ENCODE measurements around the gene GNAT1. TPM values are rescaled to one million over a fixed set of nuclear protein-coding genes. Genes with fewer than 3 reads are reported as not detected.
A peak's percentile ranks its signal among the peaks of the same experiment; 100 is the strongest.

Gene GNAT1
- total RNA-seq (2022) (0.50 TPM in 1 of 2 replicates, not detected in the other), Bru-seq, nascent RNA (percentile 11 among the genes with signal in this experiment), BruChase-seq, experiment 1, labeled RNA remaining after a 2-hour chase (percentile 12 among the genes with signal in this experiment), BruChase-seq, experiment 2, labeled RNA remaining after a 6-hour chase (percentile 12 among the genes with signal in this experiment)
- long read RNA-seq, result 0 reads

- Histone ChIP-seq H3K27me3 (replicated peaks; ENCODE audit: control insufficient read depth, insufficient read depth, low read length) (no peaks in the 10 kb centered on the region), H3K36me3 (ENCODE audit: control insufficient read depth, insufficient read depth, low read length) (no peaks in the 10 kb centered on the region), H3K9me3 (no peaks in the 10 kb centered on the region), H3K4me3 (ENCODE audit: low read depth, low read length) (no peak within 1 kb of the TSS), H3K4me1 (peaks cover 18% of the 10 kb centered on the region)
- intact Hi-C loops (cut with micrococcal nuclease; ENCODE audit: unreplicated experiment), result no loop called here
- H3K4me1 Mint-ChIP-seq (ENCODE audit: low read depth, unreplicated experiment), result no peaks in the 10 kb centered on the region
- no peak within 1 kb of the TSS for H3K4me3 Mint-ChIP-seq (ENCODE audit: unreplicated experiment)
- H3K9me3 Mint-ChIP-seq (ENCODE audit: unreplicated experiment), result no peaks in the 10 kb centered on the region
- DNase-seq, result no peak
- no peaks in the 10 kb centered on the region for H3K36me3 Mint-ChIP-seq (ENCODE audit: insufficient read depth, unreplicated experiment)
- CTCF ChIA-PET, result interaction anchor here (0.7 to 1.8 kb wide), 7 partner anchors 11 to 70 kb away, joined by 3 to 9 read pairs (median 5); no protein-coding TSS in a partner anchor
- no peaks in the 10 kb centered on the region for H3K27me3 Mint-ChIP-seq (ENCODE audit: insufficient read depth, unreplicated experiment)
- TF ChIP-seq, protein P1, sequence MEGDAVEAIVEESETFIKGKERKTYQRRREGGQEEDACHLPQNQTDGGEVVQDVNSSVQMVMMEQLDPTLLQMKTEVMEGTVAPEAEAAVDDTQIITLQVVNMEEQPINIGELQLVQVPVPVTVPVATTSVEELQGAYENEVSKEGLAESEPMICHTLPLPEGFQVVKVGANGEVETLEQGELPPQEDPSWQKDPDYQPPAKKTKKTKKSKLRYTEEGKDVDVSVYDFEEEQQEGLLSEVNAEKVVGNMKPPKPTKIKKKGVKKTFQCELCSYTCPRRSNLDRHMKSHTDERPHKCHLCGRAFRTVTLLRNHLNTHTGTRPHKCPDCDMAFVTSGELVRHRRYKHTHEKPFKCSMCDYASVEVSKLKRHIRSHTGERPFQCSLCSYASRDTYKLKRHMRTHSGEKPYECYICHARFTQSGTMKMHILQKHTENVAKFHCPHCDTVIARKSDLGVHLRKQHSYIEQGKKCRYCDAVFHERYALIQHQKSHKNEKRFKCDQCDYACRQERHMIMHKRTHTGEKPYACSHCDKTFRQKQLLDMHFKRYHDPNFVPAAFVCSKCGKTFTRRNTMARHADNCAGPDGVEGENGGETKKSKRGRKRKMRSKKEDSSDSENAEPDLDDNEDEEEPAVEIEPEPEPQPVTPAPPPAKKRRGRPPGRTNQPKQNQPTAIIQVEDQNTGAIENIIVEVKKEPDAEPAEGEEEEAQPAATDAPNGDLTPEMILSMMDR (IDR thresholded peaks at IDR 0.05; ENCODE audit: insufficient read depth in 1 of 2, low read depth in 1 of 2, low read length in 1 of 2, severe bottlenecking in 1 of 2, unreplicated experiment in 1 of 2), result no peak
- H3K27ac Mint-ChIP-seq (ENCODE audit: unreplicated experiment), result no peak within 1 kb of the TSS
- no TSS peak for BruUV-seq (replicated peaks)
- POLR2A ChIA-PET, result no interaction called here
Measured at GRCh38 chr3:50190936-50191660, at the start of gene GNAT1. TSS of gene GNAT1 (plus strand) at chr3:50191610. CDS start at chr3:50191726, 116 bp downstream.

- Histone ChIP-seq H3K4me1 (no peaks in the 10 kb centered on the region), H3K27me3 (replicated peaks; ENCODE audit: control insufficient read depth, insufficient read depth, low read length) (no peaks in the 10 kb centered on the region), H3K4me3 (ENCODE audit: low read depth, low read length) (no peak overlapping the region), H3K36me3 (ENCODE audit: control insufficient read depth, insufficient read depth, low read length) (no peaks in the 10 kb centered on the region), H3K9me3 (no peaks in the 10 kb centered on the region)
- no TSS peak for BruUV-seq (replicated peaks)
- CTCF ChIA-PET, result interaction anchor here (0.6 kb wide), 1 partner anchor 20 kb away, joined by 3 read pairs; no protein-coding TSS in a partner anchor
- TF ChIP-seq, protein P1 (IDR thresholded peaks at IDR 0.05; ENCODE audit: insufficient read depth in 1 of 2, low read depth in 1 of 2, low read length in 1 of 2, severe bottlenecking in 1 of 2, unreplicated experiment in 1 of 2), result peak in 1 of 2 experiments; percentile 27
- H3K27me3 Mint-ChIP-seq (ENCODE audit: insufficient read depth, unreplicated experiment), result no peaks in the 10 kb centered on the region
- intact Hi-C loops (cut with micrococcal nuclease; ENCODE audit: unreplicated experiment), result no loop called here
- POLR2A ChIA-PET, result no interaction called here
- peaks cover 10% of the 10 kb centered on the region for H3K4me1 Mint-ChIP-seq (ENCODE audit: low read depth, unreplicated experiment)
- H3K27ac Mint-ChIP-seq (ENCODE audit: unreplicated experiment), result no peak overlapping the region
- H3K9me3 Mint-ChIP-seq (ENCODE audit: unreplicated experiment), result no peaks in the 10 kb centered on the region
- H3K36me3 Mint-ChIP-seq (ENCODE audit: insufficient read depth, unreplicated experiment), result no peaks in the 10 kb centered on the region
- no peak for DNase-seq
- no peak overlapping the region for H3K4me3 Mint-ChIP-seq (ENCODE audit: unreplicated experiment)
Measured at GRCh38 chr3:50146316-50146901, 45.0 kb upstream of the GNAT1 start.

DNA sequence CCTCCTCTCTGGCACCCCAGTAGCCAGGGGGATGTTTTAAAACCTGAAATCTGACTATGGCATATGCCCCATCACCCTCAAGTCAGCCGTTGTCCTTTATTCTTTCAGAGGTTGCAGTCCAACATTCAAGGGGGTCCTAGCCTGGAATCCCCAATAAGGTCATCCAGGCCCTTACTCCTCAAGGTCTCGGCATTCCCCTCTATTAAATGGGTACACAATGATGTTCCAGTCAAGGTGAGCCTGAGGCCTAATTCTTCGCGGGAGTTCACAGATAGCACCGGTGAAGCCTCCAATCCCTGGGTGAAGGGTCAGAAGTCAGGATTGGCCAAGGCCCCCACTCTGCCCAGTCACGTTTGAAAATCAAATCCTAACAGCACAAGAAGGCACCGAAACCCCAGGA is 44.4 kb upstream of the GNAT1 start:
- Histone ChIP-seq H3K4me3 (ENCODE audit: low read depth, low read length) (no peak overlapping the region), H3K4me1 (no peaks in the 10 kb centered on the region), H3K36me3 (ENCODE audit: control insufficient read depth, insufficient read depth, low read length) (no peaks in the 10 kb centered on the region), H3K9me3 (no peaks in the 10 kb centered on the region), H3K27me3 (replicated peaks; ENCODE audit: control insufficient read depth, insufficient read depth, low read length) (no peaks in the 10 kb centered on the region)
- TF ChIP-seq, protein P1 (IDR thresholded peaks at IDR 0.05; ENCODE audit: insufficient read depth in 1 of 2, low read depth in 1 of 2, low read length in 1 of 2, severe bottlenecking in 1 of 2, unreplicated experiment in 1 of 2), result no peak
- CTCF ChIA-PET, result no interaction called here
- no peak overlapping the region for H3K4me3 Mint-ChIP-seq (ENCODE audit: unreplicated experiment)
- no peak overlapping the region for H3K27ac Mint-ChIP-seq (ENCODE audit: unreplicated experiment)
- POLR2A ChIA-PET, result no interaction called here
- H3K36me3 Mint-ChIP-seq (ENCODE audit: insufficient read depth, unreplicated experiment), result no peaks in the 10 kb centered on the region
- H3K27me3 Mint-ChIP-seq (ENCODE audit: insufficient read depth, unreplicated experiment), result no peaks in the 10 kb centered on the region
- peaks cover 10% of the 10 kb centered on the region for H3K4me1 Mint-ChIP-seq (ENCODE audit: low read depth, unreplicated experiment)
- intact Hi-C loops (cut with micrococcal nuclease; ENCODE audit: unreplicated experiment), result no loop called here
- DNase-seq, result no peak
- no peaks in the 10 kb centered on the region for H3K9me3 Mint-ChIP-seq (ENCODE audit: unreplicated experiment)
- no TSS peak for BruUV-seq (replicated peaks)
